KMS-11 (cell line): ENCODE measurements around the gene GRIK3.

Source experiments
- H2AFZ ChIP-seq: fragments of 200-600 bp; sonication (generic); 2 replicates; pipeline ENCODE4 v1.6.1; 2016; ENCODE audit warnings: antibody characterized with exemption, mixed run types, low read depth
- H3K27ac ChIP-seq: fragments of 200-600 bp; sonication (generic); 2 replicates; pipeline ENCODE4 v1.6.1; 2016; ENCODE audit warnings: mild to moderate bottlenecking, mixed run types
- H3K27me3 ChIP-seq: fragments of 200-600 bp; sonication (generic); 2 replicates; pipeline ENCODE4 v1.6.1; 2017; ENCODE audit warnings: mild to moderate bottlenecking, low read depth, mixed run types, moderate library complexity; ENCODE audit not compliant: insufficient read depth
- H3K36me3 ChIP-seq: fragments of 200-600 bp; sonication (generic); 2 replicates; pipeline ENCODE4 v1.6.1; 2017; ENCODE audit warnings: mild to moderate bottlenecking, mixed run types; ENCODE audit not compliant: insufficient read depth
- H3K4me1 ChIP-seq: fragments of 200-600 bp; sonication (generic); 2 replicates; pipeline ENCODE4 v1.6.1; 2016; ENCODE audit warnings: mild to moderate bottlenecking, low read depth, mixed run types; ENCODE audit not compliant: poor library complexity, severe bottlenecking
- H3K4me2 ChIP-seq: fragments of 200-600 bp; sonication (generic); 2 replicates; pipeline ENCODE4 v1.7.0; 2016; ENCODE audit warnings: mild to moderate bottlenecking, mixed run types
- H3K4me3 ChIP-seq: fragments of 200-600 bp; sonication (generic); IDR thresholded peaks from 2 replicates; pipeline ENCODE4 v1.6.1; 2017; ENCODE audit warnings: low read depth, low read length, mixed read lengths; ENCODE audit not compliant: insufficient read depth
- H3K79me2 ChIP-seq: fragments of 200-600 bp; sonication (generic); 2 replicates; pipeline ENCODE4 v1.6.1; 2016; ENCODE audit warnings: low read depth, mixed run types; ENCODE audit not compliant: insufficient read depth
- H3K9ac ChIP-seq: fragments of 200-600 bp; sonication (generic); 2 replicates; pipeline ENCODE4 v1.6.1; 2016; ENCODE audit warnings: mild to moderate bottlenecking, mixed run types
- H4K20me1 ChIP-seq: fragments of 200-600 bp; sonication (generic); 2 replicates; pipeline ENCODE4 v1.6.1; 2016; ENCODE audit warnings: mild to moderate bottlenecking, mixed run types; ENCODE audit not compliant: insufficient read depth
- TF ChIP-seq, protein P1 (sequence below): fragments of 200-600 bp; sonication (generic); conservative IDR thresholded peaks from 2 replicates; pipeline ENCODE4 v1.6.1; 2017; ENCODE audit warnings: low read depth, mild to moderate bottlenecking, antibody characterized with exemption, low read length, moderate library complexity, mixed read lengths

The GRIK3 gene

DNA sequence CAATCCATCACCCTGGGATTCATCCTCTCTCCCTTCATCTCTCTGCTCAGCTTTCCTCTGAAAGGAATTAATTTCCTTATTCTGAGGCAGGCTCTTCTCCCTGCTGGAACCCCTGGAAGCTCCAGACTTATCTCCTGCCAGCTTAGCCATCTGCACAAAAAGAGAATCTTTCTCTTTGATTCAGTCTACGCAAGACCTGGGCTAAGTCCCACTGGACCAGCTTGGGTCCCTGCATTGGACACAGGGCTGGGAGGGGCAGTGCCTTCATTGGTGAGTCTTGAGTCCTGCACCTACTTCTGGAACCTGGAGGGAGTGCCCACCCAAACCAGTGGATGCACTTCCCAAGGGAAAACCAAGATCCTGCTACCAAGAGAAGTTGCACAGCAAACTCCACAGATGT, 279.9 kb downstream of the GRIK3 start:
- H3K36me3 ChIP-seq = no peaks in the 10 kb centered on the region
- H3K4me1 ChIP-seq = no peaks in the 10 kb centered on the region
- TF ChIP-seq, protein P1, sequence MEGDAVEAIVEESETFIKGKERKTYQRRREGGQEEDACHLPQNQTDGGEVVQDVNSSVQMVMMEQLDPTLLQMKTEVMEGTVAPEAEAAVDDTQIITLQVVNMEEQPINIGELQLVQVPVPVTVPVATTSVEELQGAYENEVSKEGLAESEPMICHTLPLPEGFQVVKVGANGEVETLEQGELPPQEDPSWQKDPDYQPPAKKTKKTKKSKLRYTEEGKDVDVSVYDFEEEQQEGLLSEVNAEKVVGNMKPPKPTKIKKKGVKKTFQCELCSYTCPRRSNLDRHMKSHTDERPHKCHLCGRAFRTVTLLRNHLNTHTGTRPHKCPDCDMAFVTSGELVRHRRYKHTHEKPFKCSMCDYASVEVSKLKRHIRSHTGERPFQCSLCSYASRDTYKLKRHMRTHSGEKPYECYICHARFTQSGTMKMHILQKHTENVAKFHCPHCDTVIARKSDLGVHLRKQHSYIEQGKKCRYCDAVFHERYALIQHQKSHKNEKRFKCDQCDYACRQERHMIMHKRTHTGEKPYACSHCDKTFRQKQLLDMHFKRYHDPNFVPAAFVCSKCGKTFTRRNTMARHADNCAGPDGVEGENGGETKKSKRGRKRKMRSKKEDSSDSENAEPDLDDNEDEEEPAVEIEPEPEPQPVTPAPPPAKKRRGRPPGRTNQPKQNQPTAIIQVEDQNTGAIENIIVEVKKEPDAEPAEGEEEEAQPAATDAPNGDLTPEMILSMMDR = no peak
- no peak overlapping the region for H3K4me2 ChIP-seq
- no peak overlapping the region for H3K27ac ChIP-seq
- H3K4me3 ChIP-seq = no peak overlapping the region
- no peak overlapping the region for H3K9ac ChIP-seq
- no peaks in the 10 kb centered on the region for H3K79me2 ChIP-seq
- no peak overlapping the region for H2AFZ ChIP-seq
- no peaks in the 10 kb centered on the region for H4K20me1 ChIP-seq
- H3K27me3 ChIP-seq = peaks cover 6% of the 10 kb centered on the region; the same call in 1 of the 2 replicates

DNA sequence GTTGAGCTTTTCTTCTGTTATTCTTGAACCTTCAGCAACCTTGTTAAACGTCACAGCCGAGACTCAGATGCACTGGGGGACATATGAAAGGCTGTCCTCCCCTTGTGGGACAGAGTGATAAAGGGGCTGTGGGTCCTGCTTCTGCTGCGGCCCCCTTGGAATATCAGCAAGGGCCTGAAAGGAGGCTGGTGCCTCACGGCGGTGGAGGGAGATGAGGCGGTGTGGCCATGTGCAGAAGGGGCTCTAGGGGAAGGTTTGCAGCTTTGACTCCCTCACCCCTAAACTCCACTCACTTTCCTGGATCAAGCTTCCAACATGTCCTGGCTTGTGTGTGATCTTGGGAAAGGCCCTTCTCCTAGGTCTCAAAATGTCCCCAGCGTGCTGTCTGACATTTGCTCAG, 280.9 kb downstream of the GRIK3 start:
- H3K4me2 ChIP-seq = no peak overlapping the region
- TF ChIP-seq, protein P1 = no peak
- no peaks in the 10 kb centered on the region for H3K36me3 ChIP-seq
- H3K27ac ChIP-seq = no peak overlapping the region
- H3K79me2 ChIP-seq = no peaks in the 10 kb centered on the region
- no peak overlapping the region for H2AFZ ChIP-seq
- H3K27me3 ChIP-seq = peaks cover 15% of the 10 kb centered on the region; the same call in 1 of the 2 replicates
- no peak overlapping the region for H3K4me3 ChIP-seq
- H4K20me1 ChIP-seq = no peaks in the 10 kb centered on the region
- H3K4me1 ChIP-seq = no peaks in the 10 kb centered on the region
- no peak overlapping the region for H3K9ac ChIP-seq

DNA sequence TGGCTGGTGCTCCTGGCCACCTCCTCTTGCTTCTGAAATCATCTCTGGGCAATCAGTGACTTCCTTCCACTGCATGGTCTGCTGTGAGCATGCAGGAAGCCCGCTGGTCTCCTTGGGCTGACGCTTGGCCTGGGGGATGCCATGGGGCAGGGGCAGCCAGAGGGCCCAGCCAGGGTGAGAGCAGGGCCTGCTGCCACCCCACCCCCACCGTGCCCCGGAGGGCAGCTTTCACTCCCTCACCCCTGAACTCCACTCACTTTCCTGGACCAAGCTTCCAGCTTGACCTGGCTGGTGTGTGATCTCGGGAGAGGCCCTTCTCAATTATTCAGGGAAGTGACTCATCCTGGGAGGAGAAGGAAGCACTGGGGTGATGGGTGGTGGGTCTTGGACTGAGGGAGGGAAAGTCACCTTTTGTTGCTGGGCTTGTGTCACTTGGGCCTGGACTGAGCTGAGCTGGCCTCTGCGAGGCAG, 281.4 kb downstream of the GRIK3 start:
- Histone ChIP-seq H4K20me1 (no peaks in the 10 kb centered on the region), H3K79me2 (no peaks in the 10 kb centered on the region), H3K27ac (no peak overlapping the region), H3K36me3 (no peaks in the 10 kb centered on the region), H3K27me3 (peaks cover 20% of the 10 kb centered on the region; the same call in 1 of the 2 replicates), H3K4me2 (no peak overlapping the region), H3K4me3 (no peak overlapping the region), H2AFZ (no peak overlapping the region), H3K4me1 (no peaks in the 10 kb centered on the region), H3K9ac (no peak overlapping the region)
- TF ChIP-seq, protein P1 = no peak

DNA sequence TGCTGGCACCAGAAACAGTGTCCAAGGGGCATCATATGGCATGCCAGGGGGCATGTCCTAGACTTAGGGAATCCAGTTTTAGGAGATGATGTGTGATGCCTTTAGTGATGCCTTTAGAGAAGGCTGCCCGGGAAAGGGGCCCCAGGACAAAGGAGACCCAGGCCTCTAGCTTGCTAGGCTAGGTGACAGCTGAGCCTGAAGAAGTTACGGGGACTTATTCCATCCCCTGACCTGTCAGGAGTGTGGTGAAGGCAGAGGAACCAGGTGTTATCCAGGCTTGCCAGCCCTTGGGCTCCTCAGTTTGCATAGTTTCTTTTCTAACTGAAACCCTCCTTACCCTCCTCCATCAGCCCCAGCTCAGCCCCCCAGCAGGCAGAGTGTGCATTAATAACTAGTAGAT, 281.9 kb downstream of the GRIK3 start:
- TF ChIP-seq, protein P1 = no peak
- Histone ChIP-seq H3K4me2 (no peak overlapping the region), H3K4me1 (no peaks in the 10 kb centered on the region), H3K36me3 (no peaks in the 10 kb centered on the region), H4K20me1 (no peaks in the 10 kb centered on the region), H3K79me2 (no peaks in the 10 kb centered on the region), H3K4me3 (no peak overlapping the region), H3K27ac (no peak overlapping the region), H3K9ac (no peak overlapping the region), H3K27me3 (peaks cover 25% of the 10 kb centered on the region; the same call in 1 of the 2 replicates), H2AFZ (no peak overlapping the region)
